ENCODE data around the gene RPL7A.
A peak's percentile ranks its signal among the peaks of the same experiment; 100 is the strongest.
"Not testable (repeated sequence)": the region's sequence is repeated elsewhere in the genome, so short reads cannot be mapped to it uniquely, and the experiment has no call there.

RPL7A gene

DNA sequence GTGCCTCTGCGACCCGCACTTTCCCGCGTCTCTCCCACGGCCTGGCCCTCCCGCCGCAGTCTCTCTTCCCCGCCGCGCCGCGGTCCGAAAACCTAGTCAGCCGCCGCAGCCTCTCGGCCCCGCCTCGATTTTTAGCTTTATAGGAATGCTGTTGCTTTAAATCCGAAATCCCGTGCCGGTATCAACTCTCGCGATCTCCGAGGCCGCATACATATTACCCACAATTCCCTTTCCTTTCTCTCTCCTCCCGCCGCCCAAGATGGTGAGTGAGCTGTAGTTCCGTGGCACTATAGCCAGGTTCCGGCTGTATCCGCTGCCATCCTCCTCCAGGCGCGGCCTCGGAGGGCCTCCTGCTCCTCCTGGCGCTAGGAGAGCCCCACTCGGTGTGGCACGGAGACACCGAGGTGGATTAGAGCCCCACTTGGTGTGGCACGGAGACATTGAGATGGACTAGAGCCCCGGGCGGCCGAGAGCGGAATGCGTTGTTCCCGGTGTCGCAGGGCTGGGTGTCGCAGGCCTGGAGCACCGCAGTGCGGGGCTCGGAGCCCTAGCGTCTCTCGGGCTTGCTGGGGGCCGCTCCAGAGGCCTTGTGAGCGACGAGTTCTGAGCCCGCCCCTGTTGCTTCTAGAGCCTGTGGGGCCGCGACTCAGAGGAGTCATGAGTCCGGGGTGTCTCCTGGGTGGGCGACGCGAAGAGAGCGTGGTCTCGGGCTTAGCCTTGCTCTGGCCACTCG lies at the start of gene RPL7A, which contains the start of gene MED22:
TSS of gene RPL7A (plus strand) at position 234 of the 733 bp plus-strand sequence. CDS start at position 260, 26 bp downstream.
TSS of gene MED22 (minus strand) at position 147 of the 733 bp plus-strand sequence. CDS start 1,469 bp downstream, outside the sequence.
- H3K4me3 ChIP-seq (ENCODE audit: low read length), result peak within 1 kb of the TSS; percentile 90
- no peak for TF ChIP-seq ZNF274 (IDR thresholded peaks at IDR 0.05; ENCODE audit: low read depth, low read length)

DNA sequence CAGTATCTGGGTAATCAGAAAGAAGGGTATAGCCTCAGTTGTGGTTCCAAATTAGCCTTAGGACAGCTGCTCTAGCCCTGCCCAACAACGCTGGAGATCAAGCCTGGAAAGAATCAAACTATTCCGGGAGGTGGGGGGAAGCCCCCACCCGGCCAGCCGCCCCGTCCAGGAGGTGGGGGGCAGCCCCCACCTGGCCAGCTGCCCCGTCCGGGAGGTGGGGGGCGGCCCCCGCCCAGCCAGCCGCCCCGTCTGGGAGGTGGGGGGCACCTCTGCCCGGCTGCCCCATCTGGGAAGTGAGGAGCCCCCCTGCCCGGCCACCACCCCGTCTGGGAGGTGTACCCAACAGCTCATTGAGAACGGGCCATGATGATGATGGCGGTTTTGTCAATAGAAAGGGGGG lies 48.0 kb upstream of the RPL7A start:
- not testable (repeated sequence) for H3K4me3 ChIP-seq (ENCODE audit: low read length)

DNA sequence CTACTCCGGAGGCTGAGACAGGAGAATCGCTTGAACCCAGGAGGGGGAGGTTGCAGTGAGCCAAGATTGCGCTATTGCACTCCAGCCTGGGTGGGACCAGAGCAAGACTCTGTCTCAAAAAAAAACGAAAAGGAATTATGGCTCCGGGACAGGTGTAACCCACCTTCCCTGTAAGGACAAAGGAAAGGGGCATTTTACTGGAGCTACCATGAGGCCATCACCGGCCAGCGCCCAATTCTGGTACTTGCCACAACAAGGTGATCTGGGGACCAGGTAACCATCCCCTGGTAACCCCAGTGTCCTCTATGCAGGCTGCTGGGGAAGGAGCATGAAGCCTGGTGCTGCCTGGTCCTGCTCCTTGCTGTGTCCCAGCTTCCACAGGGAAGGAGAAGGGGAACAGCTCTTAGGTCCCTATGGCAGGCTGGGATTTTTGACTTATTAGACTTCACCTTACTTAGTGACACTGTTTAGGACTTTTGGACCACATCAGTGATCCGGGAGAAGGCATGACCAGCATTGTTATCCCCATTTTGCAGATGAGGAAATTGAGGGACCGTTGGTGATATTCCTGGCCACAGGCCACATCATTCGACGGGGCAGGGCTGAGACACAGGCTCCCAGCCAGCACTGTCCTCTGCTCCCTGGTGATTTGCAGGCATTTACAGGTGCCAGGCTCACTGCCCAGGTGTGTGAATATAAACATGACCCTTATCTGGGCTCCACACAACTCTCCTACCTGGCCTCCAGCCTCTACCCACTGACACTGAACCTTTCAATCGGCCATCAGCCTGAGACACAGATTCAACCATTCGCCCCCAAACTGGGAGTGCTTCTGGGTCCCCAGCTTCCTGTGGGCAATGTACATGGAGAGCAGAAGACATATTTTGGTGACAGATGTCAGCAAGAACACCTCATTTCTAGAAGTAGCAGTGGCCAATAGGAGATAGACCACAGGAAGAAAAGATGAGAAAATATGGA lies 46.5 kb upstream of the RPL7A start:
- TF ChIP-seq ZNF274 (IDR thresholded peaks at IDR 0.05; ENCODE audit: low read depth, low read length), result no peak
- no peak overlapping the region for H3K4me3 ChIP-seq (ENCODE audit: low read length)

DNA sequence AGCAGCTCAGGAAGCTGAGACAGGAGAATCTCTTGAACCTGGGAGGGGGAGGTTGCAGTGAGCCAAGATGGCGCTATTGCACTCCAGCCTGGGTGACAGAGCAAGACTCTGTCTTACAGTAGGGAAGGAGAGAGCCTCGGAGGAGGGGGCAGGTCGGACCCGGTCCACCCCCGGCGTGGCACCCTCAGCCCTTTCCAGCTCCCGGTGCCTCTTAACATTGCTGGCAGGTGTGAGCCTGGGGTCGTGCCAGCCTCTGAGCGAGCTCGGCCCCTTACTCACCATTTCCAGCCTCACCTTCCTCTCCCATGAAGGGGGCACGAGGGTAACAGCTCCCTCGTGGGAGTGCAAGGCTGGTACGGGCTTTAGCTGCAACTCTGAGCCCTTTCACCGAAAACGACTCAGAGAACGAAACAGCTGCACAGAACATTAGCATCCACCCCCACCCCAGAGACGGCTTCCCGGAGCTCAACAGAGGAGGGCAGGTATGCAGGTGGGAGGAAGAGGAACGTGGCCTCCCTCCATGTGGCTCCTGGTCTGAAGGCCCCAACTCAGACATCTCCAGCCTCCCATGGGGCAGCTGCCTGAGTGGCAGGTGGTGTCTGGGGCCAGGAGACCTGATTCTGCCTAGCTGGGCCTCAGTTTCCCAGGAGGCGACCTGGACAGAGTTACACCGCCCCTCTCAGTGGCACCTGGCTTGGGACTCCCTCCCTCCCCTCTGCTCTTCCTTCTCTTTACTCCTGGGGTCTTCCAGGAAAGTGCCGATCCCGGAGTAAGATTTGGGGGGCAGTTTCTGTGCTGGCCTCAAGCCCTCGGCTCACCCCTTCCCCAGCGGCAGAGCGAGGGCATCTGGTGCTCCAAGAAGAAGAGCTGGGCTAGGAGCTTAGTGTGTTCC lies 44.5 kb upstream of the RPL7A start:
- no peak overlapping the region for H3K4me3 ChIP-seq (ENCODE audit: low read length)
- TF ChIP-seq ZNF274 (IDR thresholded peaks at IDR 0.05; ENCODE audit: low read depth, low read length), result no peak

DNA sequence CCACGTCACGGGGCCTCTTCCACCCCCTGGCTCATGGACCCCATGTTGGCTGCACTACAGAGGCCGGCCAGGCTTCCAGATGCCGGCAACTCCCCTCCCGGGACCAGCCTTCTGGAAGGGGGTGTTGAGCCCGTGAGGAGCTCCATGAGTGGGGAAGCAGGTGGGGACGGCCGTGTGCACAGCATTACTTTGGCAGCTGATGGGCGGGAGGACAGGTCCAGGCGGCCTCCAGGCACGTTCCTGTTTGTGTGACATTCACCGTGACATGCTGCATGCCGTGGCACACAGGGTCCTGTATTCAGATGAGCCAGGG lies 43.9 kb upstream of the RPL7A start:
- H3K4me3 ChIP-seq (ENCODE audit: low read length), result no peak overlapping the region
- no peak for TF ChIP-seq ZNF274 (IDR thresholded peaks at IDR 0.05; ENCODE audit: low read depth, low read length)

DNA sequence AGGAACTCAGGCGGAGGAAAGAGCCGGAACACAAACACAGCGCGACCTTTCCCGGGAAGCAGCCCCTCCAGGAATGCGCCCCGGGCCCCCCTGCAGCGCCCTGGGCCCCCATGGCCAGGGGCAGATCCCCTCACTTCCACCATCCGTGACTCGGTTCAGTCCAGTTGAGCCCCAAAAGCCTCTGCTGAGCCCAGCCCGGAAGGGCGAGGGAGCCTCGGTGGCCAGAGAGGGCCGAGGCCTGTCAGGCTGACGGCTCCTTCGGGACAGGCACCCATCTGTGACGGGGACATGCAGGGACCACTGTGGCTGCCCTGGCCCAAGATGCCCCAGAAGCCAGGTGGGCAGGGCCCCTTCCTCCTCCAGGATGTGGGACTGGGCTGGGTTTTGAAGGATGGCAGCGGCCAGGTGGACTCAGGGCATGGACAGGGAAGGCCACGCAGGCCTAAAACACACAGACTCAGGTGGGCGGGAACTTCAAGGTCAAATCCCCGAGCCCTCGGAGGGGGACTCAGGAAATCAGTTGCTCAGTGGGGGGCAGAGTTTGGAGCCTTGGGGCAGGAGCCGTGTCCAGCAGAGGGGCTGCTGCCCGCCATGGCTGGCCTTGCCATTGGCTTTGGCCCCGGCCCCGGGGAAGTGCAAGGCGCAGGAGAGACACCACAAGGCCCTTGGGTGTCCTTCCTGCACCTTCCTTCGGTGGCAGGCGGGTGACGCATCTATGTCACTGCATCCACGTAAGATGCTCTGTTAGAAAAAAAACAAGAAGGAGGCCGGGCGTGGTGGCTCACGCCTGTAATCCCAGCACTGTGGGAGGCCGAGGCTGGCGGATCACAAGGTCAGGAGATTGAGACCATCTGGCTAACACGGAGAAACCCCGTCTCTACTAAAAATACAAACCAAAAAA lies 43.3 kb upstream of the RPL7A start:
- TF ChIP-seq ZNF274 (IDR thresholded peaks at IDR 0.05; ENCODE audit: low read depth, low read length), result no peak
- H3K4me3 ChIP-seq (ENCODE audit: low read length), result no peak overlapping the region

DNA sequence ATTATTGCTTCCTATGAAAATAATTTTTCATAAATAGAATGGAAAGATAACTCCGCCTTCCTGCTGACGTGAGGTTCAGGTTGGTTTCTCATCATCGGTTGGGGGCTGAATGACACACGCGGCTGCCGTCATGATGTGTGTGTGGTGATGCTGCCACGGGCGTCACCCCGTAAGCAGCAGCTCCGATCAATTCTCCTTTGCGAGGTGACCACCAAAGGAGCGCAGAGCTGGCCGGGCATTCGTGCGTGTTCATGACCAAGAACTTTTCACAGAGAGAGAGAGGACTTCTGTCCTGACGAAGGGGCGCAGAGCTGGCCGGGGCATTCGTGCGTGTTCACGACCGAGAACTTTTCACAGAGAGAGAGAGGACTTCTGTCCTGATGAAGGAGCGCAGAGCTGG lies 42.3 kb upstream of the RPL7A start:
- no peak for TF ChIP-seq ZNF274 (IDR thresholded peaks at IDR 0.05; ENCODE audit: low read depth, low read length)

DNA sequence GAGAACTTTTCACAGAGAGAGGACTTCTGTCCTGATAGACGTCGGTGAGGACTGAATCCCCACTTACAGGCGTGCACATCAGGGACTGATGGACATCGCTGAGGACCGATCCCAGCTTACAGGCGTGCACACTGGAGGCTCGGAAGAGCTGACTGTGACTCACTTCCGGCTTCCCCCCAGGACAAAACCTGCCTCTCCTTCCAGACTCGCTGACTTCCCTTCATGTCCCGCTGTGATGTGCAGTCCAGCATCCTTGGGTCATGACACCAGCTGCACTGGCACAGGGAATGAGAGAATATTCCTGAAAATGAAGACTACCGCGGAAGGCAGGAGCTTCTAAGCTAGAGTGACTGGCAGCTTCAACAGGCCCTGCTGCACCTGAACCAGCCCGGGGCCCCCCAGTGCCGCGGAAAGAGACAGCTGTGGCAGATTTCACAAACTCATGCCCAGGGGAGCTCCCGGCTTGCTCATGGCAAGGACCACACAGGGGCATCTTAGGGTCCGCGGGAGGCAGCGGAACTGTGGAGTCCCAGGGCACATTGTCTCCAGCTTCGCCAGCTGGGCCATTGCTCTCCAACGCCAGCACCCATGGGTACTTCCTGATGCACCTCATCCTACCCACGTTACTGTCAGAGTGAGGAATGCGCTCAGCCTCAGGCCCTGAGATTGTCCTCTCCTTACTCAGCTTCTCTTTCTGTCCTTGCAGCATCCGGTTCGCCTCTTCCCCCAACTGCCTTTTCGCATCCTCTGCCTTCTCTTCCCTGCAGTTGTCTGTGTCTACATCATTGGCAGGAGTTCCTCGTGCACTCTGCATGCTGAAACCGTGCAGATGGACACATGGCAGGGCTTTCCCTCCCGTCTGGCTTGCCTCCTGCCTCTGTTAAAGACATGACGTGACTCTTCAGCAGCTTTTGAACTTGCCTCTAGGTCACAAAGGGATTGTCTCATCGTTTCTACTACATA lies 41.5 kb upstream of the RPL7A start:
- H3K4me3 ChIP-seq (ENCODE audit: low read length), result no peak overlapping the region
- TF ChIP-seq ZNF274 (IDR thresholded peaks at IDR 0.05; ENCODE audit: low read depth, low read length), result no peak

More for the DNA sequence above, 42.3 kb upstream of the RPL7A start:
- no peak overlapping the region for H3K4me3 ChIP-seq (ENCODE audit: low read length)

DNA sequence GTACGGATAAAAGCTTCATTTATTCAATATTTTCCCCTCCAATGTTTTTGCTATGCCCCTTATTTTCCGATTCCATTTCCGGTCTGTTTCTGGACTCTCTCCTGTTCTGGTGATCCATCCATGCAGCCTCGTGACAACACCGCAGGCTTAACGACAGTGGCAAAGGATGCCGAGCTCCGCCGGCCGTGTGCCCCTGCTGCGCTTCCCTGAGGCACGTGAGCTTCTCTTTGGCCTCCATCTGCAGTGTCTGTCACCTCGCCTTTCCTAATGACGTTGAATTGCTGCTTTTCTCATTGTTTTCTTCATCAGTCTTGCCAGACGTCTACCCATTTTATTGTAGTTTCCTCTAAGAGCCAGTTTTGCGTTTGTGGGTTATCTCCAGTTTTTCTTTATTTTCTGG lies 40.7 kb upstream of the RPL7A start:
- TF ChIP-seq ZNF274 (IDR thresholded peaks at IDR 0.05; ENCODE audit: low read depth, low read length), result no peak
- no peak overlapping the region for H3K4me3 ChIP-seq (ENCODE audit: low read length)

DNA sequence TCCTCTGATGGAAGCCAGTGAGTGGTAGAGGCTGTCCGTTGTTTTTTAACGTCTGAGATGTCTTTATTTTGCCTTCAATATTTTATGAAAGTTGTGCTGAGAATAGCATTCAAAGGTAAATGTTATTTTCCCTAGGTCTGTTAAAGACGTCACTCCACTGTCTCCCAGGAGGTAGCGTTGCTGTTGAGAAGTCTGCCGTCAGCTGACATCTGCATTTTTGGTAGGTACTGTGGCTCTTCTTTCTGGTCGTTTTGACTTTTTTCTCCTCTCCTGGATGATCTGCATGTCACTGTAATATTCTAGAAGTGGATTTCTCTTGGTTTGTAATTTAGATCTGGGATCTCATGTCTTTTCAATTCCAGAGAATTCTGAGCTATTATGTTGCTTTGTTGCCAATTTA lies 38.4 kb upstream of the RPL7A start:
- TF ChIP-seq ZNF274 (IDR thresholded peaks at IDR 0.05; ENCODE audit: low read depth, low read length), result no peak

DNA sequence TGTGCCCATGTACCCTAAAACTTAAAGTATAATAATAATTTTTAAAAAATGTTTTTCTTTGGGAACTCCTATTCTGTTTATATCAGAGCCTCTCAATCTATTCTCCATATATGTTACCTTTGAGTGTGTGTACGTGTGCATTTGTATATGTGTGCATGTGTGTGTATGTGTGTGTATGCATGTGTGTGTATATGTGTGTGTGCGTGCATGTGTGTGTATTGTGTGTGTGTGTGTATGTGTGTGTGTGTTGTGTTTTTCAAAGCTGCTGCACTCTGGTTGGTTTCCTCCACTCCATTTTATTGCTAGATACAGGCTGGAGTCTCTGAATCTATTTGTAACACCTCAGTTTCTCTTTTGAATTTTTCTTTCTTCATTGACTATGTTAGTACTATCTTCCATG lies 32.0 kb upstream of the RPL7A start:
- H3K4me3 ChIP-seq (ENCODE audit: low read length), result no peak overlapping the region
- no peak for TF ChIP-seq ZNF274 (IDR thresholded peaks at IDR 0.05; ENCODE audit: low read depth, low read length)

More for the DNA sequence above, 38.4 kb upstream of the RPL7A start:
- H3K4me3 ChIP-seq (ENCODE audit: low read length), result no peak overlapping the region

DNA sequence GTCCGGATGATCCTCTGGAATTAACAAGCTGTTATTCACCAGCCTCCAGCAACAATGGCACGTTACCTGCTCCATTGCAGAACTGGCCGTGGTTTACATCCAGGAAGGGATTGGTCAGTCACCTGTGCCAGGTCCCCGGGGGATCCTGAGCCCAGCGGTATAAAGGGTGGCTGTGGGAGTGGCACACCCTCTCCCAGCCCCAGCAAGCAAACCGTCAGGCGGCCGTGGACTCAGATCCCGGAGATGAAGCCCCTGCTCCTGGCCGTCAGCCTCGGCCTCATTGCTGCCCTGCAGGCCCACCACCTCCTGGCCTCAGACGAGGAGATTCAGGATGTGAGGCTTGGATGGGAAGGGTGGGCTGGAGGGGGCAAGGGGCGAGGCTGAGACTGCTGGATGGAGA lies 30.5 kb upstream of the RPL7A start:
- not testable (repeated sequence) for H3K4me3 ChIP-seq (ENCODE audit: low read length)

Measured in GM08714 (cell line).